ENCODE results near the gene HDDC2. TPM values are rescaled to one million over a fixed set of nuclear protein-coding genes. Genes with fewer than 3 reads are reported as not detected.

HDDC2 gene
- total and polyA plus RNA-seq, 2 of the 8 experiments (the other 6 are each of a cell fraction or from before 2014, with no cell fraction given), result 89.3 to 129 TPM

DNA sequence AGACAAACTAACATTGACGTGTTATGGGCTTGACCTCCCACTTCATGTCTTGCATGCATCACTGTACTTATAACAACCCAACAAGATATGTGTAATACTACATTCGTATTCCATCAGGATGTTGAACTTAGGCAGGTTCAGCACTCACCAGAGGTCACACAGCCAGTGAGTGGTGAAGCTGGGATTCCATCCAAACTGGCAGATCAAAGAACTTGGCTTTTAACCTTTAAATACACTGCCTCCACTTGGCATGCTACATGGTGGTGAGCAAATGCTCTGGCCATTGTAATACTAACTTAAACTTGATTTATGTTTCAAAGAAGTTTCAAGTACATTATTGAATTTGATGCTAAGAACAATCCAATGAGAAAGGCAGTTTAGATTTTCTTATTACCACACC is 10.7 kb upstream of the HDDC2 start:
- Histone ChIP-seq H3K4ac (replicated peaks; ENCODE audit: insufficient read length, low read depth, low read length) (no peak overlapping the region), H3K14ac (ENCODE audit: insufficient read length) (no peak overlapping the region), H3K79me1 (ENCODE audit: low read depth, low read length) (no peaks in the 10 kb centered on the region), H2BK120ac (replicated peaks; ENCODE audit: low read depth, low read length) (no peak overlapping the region), H2BK15ac (ENCODE audit: low read length) (no peak overlapping the region), H4K91ac (replicated peaks; ENCODE audit: insufficient read length, low read length) (no peak overlapping the region), H3K79me2 (ENCODE audit: control insufficient read depth in 1 of 2, insufficient read depth in 2 of 2, low read length in 2 of 2) (no peaks in the 10 kb centered on the region), H3K23ac (ENCODE audit: insufficient read length) (no peak overlapping the region), H2AK5ac (ENCODE audit: low read depth, low read length) (no peak overlapping the region), H2BK5ac (ENCODE audit: low read depth, low read length) (peak overlapping the region; percentile 62; the same call in 1 of the 2 replicates), H3K18ac (ENCODE audit: extremely low read depth, low read length) (no peak overlapping the region), H3K9ac (replicated peaks in 1 of 4; ENCODE audit: extremely low read depth in 1 of 4, low read depth in 3 of 4, low read length in 3 of 4) (no peak overlapping the region), H3K27me3 (replicated peaks in 1 of 4; ENCODE audit: control insufficient read depth in 3 of 4, extremely low read depth in 1 of 4, insufficient read depth in 3 of 4, low read length in 3 of 4) (no peaks in the 10 kb centered on the region), H3K23me2 (ENCODE audit: low read depth, low read length) (no peaks in the 10 kb centered on the region), H2BK20ac (ENCODE audit: low read length) (no peak overlapping the region), H4K8ac (ENCODE audit: extremely low read depth, insufficient read depth, low read length) (no peak overlapping the region), H3K4me2 (ENCODE audit: insufficient read depth in 1 of 2, low read depth in 2 of 2, low read length in 2 of 2) (no peak overlapping the region), H4K20me1 (replicated peaks in 1 of 2; ENCODE audit: control insufficient read depth in 1 of 2, insufficient read depth in 2 of 2, low read length in 2 of 2) (no peaks in the 10 kb centered on the region), H4K5ac (ENCODE audit: insufficient read length, low read depth, low read length) (no peak overlapping the region), H3K9me3 (ENCODE audit: insufficient read depth in 2 of 2, low read depth in 1 of 2, low read length in 1 of 2) (no peaks in the 10 kb centered on the region), H2BK12ac (ENCODE audit: low read depth, low read length) (no peak overlapping the region), H3K4me1 (replicated peaks in 1 of 4; ENCODE audit: control insufficient read depth in 3 of 4, insufficient read depth in 4 of 4, low read length in 3 of 4) (peaks cover 0 to 2% (median 0%) of the 10 kb centered on the region in 4 experiments; a peak in 1 of 7 replicates), H2AFZ (ENCODE audit: low read length) (no peak overlapping the region), H3K56ac (replicated peaks; ENCODE audit: insufficient read length, low read depth, low read length) (no peak overlapping the region), H3K4me3 (ENCODE audit: extremely low read depth in 1 of 4, insufficient read depth in 2 of 4, low read depth in 3 of 4, low read length in 4 of 4) (no peak overlapping the region), H3K27ac (ENCODE audit: low read depth, low read length) (no peak overlapping the region), H3K36me3 (ENCODE audit: control insufficient read depth in 2 of 4, insufficient read depth in 4 of 4, low read length in 3 of 4) (no peaks in the 10 kb centered on the region)
- ChIA-PET CTCF (ENCODE audit: partially characterized antibody) (interaction anchor here (0.9 to 9.6 kb wide), 31 partner anchors 11 to 664 kb away, joined by 3 to 158 read pairs (median 4); partner anchors contain the start of genes HDDC2, HINT3 and NCOA7), POLR2A (ENCODE audit: partially characterized antibody) (interaction anchor here (1.2 kb wide), 2 partner anchors 376 to 478 kb away, joined by 3 read pairs; no protein-coding TSS in a partner anchor)
- FAIRE-seq (no peak), DNase-seq (ENCODE audit: low read depth in 1 of 2, low spot score in 2 of 2) (no peak)
- 84% methylated on average over 2 of the region's 2 CpGs; no CpG with 5 or more reads in 1 of the 2 experiments for WGBS, 2 experiments (ENCODE audit: extremely low coverage in 1 of 2, insufficient coverage in 1 of 2, insufficient read length in 1 of 2, insufficient replicate concordance in 2 of 2, low coverage in 1 of 2, low lambda C conversion rate in 2 of 2, missing lambda C conversion rate in 1 of 2)
- TF ChIP-seq EP300 (IDR thresholded peaks at IDR 0.05; ENCODE audit: borderline replicate concordance in 1 of 2, low read depth in 2 of 2, low read length in 2 of 2) (no peak), EZH2 (IDR thresholded peaks at IDR 0.05; ENCODE audit: low read depth, low read length, severe bottlenecking) (no peak), SIRT6 (IDR thresholded peaks at IDR 0.05; ENCODE audit: low read length) (no peak), HDAC6 (IDR thresholded peaks at IDR 0.05; ENCODE audit: low read depth, low read length) (no peak), TCF12 (IDR thresholded peaks at IDR 0.05; ENCODE audit: low read depth, low read length) (no peak), SP4 (IDR thresholded peaks at IDR 0.05; ENCODE audit: low read length) (no peak), KDM4A (IDR thresholded peaks at IDR 0.05; ENCODE audit: low read depth, low read length, severe bottlenecking) (no peak), RXRA (IDR thresholded peaks at IDR 0.05; ENCODE audit: insufficient read depth, low read depth, low read length) (no peak), RFX5 (IDR thresholded peaks at IDR 0.05; ENCODE audit: borderline replicate concordance, low read depth, low read length) (no peak), FOSL1 (IDR thresholded peaks at IDR 0.05; ENCODE audit: insufficient read depth, low read depth, low read length) (no peak)
- TF ChIP-seq, protein P1, sequence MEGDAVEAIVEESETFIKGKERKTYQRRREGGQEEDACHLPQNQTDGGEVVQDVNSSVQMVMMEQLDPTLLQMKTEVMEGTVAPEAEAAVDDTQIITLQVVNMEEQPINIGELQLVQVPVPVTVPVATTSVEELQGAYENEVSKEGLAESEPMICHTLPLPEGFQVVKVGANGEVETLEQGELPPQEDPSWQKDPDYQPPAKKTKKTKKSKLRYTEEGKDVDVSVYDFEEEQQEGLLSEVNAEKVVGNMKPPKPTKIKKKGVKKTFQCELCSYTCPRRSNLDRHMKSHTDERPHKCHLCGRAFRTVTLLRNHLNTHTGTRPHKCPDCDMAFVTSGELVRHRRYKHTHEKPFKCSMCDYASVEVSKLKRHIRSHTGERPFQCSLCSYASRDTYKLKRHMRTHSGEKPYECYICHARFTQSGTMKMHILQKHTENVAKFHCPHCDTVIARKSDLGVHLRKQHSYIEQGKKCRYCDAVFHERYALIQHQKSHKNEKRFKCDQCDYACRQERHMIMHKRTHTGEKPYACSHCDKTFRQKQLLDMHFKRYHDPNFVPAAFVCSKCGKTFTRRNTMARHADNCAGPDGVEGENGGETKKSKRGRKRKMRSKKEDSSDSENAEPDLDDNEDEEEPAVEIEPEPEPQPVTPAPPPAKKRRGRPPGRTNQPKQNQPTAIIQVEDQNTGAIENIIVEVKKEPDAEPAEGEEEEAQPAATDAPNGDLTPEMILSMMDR (IDR thresholded peaks at IDR 0.05; ENCODE audit: control extremely low read depth in 1 of 3, insufficient read depth in 1 of 3, low read depth in 1 of 3, low read length in 3 of 3), result no peak

All from H1 (cell line).